HG03575 (cell line): ENCODE data around the gene CLASP1.
A peak's percentile ranks its signal among the peaks of the same experiment; 100 is the strongest.
"Not testable (repeated sequence)": the region's sequence is repeated elsewhere in the genome, so short reads cannot be mapped to it uniquely, and the experiment has no call there.

Experiments
- ATAC-seq: cut with Tn5 transposase; IDR thresholded peaks from one replicate; pipeline ENCODE4 v1.9.1; 2021; ENCODE audit not compliant: unreplicated experiment, insufficient number of reproducible peaks, low FRiP score; ENCODE audit errors: extremely low read depth

The CLASP1 gene

GRCh38 chr2:121664713-121665112, 15.5 kb upstream of the CLASP1 start:
- no peak for ATAC-seq

GRCh38 chr2:121664086-121664485, 14.8 kb upstream of the CLASP1 start:
- no peak for ATAC-seq

DNA sequence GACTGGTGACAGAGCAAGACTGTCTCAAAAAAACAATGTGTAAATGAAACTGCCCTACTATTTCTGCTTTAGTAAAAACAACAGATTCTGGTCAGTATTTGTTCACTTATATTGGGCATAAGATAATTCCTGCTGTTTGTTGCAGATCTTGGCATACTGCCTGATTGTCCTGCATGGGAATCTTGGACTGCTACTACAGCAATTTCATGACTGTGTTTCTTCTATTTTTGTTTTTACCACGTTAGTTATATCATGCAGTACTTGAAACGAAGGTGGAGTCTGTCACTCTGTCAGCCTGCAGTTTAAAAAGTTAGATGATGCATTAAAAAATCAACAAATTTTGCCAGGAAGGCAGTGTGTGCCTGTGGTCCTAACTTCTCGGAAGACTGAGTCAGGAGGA, 14.2 kb upstream of the CLASP1 start:
- ATAC-seq: no peak

- ATAC-seq: no peak
Observed at GRCh38 chr2:121662656-121663055, 13.4 kb upstream of the CLASP1 start.

- no peak for ATAC-seq
Observed at GRCh38 chr2:121659933-121660332, 10.7 kb upstream of the CLASP1 start.

- ATAC-seq: not testable (repeated sequence)
Observed at GRCh38 chr2:121658393-121658792, 9.1 kb upstream of the CLASP1 start.

- ATAC-seq: no peak
Observed at GRCh38 chr2:121653035-121653434, 3.8 kb upstream of the CLASP1 start.

- ATAC-seq: no peak
Observed at GRCh38 chr2:121650315-121650930, 1.2 kb upstream of the CLASP1 start.

GRCh38 chr2:121649596-121650314, 493 bp upstream of the CLASP1 start:
- peak; percentile 73 for ATAC-seq

DNA sequence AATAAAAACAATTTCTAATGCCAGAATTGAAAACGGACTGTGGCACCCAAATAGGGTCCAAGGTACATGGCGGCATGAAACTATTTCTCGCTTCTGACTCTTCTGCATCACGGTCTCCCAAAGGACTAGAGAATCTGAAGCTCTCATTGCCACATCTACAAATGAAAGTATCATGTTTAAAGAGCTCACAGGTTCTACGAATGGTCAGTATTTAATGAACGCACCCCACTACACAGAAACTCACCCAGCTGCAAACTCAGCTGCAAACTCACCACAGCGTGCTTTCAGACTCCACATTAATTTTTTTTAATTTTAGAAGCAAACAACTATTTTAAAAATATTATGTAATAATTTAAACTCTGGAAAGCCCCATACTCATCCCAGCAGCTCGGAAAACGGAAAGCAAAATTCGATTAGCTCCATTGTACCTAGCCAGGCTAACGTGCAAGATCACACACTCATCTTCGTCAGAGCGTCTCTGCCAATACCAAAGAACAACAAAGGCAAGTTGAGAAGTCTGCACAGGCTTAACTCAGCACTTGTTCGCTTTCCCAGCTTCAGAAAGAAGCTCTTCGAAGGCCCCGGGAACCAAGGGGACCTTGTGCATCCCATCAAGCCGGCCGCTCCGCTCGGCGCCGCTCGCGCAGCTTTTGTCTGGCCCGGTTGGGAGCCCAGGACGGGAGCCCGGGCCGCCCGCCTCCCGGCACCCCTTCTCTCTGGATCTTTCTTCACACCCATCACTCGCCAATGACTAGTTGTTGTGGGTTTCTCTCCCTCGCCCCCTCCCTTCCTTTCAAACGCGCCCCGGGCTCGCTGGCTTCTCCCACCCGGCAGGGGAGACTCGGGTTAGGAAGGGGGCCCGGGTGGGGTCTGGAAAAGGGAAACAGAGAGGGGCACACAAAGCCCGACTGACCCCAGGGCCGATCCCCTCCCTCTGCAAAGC, 785 bp downstream of the CLASP1 start:
- no peak for ATAC-seq

GRCh38 chr2:121647396-121647795, 1.9 kb downstream of the CLASP1 start:
- ATAC-seq: no peak

DNA sequence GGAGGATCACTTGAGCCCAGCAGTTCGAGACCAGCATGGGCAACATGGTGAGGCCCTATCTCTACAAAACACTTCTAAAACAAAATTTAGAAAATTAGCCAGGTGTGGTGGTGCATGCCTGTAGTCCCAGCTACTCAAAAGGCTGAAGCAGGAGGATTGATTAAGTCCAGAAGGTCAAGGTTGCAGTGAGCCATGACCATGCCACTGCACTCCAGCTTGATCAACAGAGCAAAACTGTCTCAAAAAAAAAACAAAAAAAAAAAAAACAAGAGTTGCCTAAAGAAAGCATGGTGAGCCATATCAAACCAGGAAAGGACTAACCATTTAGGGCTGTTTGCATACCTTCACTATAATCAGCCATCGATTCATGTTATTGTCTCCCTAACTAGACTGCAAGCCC, 4.5 kb downstream of the CLASP1 start:
- ATAC-seq: no peak

DNA sequence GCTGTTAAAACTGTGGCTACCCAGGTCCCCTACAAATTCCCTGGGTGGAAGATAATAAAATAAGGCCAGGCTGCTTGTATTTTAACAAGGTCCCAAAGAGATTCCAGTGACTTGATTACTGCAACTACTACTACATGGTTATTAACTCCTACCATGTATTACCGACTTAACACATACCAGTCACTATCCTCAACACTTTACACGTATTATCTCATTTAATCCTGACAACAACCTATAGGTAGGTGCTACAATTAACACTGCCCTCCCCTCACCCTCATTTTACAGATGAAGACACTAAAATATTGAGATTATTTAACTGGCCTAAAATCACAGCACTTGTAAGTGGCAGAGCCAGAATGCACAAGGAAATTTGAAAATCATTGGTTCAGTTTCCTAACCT, 5.4 kb downstream of the CLASP1 start:
- ATAC-seq: no peak

DNA sequence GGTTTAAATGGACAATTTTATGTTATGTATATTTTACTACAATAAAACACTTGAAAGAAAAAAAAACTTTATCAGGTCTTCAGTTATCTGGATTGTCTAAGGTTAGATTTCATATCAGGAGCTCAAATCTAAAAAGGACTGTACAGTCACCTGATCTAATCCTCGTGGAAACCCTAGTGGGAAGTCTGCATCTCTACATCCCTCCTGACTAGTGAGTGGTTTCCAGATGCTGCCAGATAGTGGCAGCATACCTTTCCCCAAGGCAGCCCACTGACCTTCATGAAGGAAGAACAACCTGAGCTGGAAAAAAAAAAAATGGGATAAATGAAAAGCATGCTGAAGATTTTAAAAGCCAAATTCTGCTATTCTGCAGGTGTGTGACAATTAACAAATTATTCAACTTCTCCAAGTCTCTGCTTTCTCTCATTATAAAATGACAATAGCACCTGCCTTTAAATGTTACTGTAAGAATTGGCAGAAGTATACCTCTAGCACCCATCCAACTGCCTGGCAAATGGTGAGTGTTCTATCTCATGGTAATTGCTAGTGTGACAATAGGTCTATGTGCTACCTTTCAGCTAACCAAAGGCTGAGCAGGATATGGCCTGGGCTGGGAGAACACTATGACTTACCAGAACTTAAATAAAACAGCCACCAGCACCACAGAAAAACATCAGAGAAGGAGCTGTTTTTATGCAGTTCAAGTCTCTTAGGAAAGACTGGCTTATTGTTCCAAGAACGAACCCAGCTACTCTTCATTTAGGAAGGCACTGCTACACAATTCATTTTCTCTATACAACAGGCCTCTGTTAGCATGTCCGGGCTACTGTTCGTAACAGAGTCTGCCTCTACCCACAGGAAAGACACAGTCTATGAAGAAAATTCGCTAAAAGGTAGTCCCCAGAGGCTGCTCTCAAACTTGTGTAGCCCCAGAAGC, 8.6 kb downstream of the CLASP1 start:
- no peak for ATAC-seq

DNA sequence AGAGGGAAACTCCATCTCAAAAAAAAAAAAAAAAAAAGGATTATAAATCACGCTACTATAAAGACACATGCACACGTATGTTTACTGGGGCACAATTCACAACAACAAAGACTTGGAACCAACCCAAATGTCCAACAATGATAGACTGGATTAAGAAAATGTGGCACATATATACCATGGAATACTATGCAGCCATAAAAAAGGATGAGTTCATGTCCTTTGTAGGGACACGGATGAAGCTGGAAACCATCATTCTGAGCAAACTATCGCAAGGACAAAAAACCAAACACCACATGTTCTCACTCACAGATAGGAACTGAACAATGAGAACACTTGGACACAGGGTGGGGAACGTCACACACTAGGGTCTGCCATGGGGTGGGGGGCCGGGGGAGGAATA, 9.4 kb downstream of the CLASP1 start:
- not testable (repeated sequence) for ATAC-seq

GRCh38 chr2:121638333-121638732, 10.9 kb downstream of the CLASP1 start:
- ATAC-seq: no peak

DNA sequence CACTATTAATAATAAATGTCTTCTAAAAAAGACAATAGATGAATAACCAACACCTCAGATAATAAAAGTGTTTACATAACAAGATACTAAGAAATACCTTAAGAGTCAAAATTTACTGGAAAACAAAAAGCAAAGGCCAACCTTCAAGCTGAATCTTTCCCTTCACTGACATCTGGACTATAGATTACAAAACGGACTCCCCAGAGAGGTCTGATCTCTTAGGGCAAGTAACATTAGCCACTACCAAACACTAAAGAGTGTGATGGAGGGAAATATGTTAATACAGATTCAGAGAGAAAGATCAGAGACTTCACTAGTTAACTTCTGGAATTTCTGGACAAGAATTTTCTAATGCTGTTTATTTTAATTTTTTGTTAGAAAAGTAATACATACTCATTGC, 13.9 kb downstream of the CLASP1 start:
- ATAC-seq: no peak

- ATAC-seq: no peak
Observed at GRCh38 chr2:121634354-121635307, 14.6 kb downstream of the CLASP1 start.
